C4-2B (cell line): ENCODE data around the gene KYNU.

ENCODE experiments used
- CTCF ChIP-seq: fragments of 450-650 bp; conservative IDR thresholded peaks from 2 replicates; pipeline ENCODE4 v1.5.1; 2017; ENCODE audit warnings: mild to moderate bottlenecking
- ZFX ChIP-seq: fragments of 450-650 bp; IDR thresholded peaks from 2 replicates; pipeline ENCODE4 v1.6.1; 2017

- no peak for TF ChIP-seq CTCF
- TF ChIP-seq ZFX = no peak
Measured at GRCh38 chr2:142981756-142982155, 104.3 kb downstream of the KYNU start.
